Measurements from ENCODE around the gene FHL2.

FHL2 gene

DNA sequence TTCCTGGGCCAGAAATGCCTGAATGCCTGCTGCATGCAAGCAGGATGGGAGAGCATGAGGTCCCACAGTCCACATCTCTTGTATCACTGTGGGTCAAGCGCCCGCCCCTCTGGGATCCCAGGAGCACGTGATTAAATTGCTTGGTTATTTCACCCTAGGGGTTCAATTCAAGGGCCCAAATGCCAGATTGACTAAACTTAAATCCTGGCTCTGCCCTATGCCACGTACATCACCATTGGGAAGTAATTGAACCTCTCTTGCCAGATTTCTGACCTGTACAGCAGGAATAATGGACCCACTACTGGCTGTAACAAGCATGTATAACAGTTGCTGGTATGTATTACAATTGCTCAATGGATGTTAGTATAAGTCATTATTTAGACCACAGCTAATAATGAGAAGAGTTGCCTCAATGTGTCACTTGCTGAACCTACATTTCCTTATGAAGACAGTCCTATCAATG is 19.9 kb downstream of the FHL2 start:
- no peak for DNase-seq (ENCODE audit: low read depth)

DNA sequence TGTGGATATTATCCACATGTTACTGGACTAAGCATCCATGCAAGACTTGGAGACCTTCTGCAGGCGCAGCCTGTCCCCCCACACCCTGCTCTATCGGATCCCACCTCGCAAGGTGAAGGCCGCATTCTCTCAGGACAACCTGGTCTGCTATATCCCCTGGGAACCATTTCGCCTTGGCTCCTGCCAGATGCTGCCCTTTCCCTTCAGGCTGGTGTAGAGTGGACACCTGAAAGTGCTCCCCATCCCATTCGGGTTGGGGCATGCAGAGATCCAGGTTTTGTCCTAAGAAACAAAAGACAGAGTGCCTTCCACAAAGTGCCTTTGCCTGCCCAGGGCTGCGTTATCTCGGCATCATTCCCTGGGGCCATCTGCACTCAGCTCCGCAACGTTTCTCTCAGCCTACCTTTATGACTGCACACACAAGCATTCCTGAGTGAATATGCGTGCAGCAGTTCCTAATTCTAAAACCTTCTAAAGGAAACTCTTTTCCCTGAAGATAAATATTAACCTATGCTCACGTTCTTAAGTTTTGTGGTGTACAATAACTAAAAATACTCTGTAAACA is 20.5 kb downstream of the FHL2 start:
- DNase-seq (ENCODE audit: low read depth), result no peak

DNA sequence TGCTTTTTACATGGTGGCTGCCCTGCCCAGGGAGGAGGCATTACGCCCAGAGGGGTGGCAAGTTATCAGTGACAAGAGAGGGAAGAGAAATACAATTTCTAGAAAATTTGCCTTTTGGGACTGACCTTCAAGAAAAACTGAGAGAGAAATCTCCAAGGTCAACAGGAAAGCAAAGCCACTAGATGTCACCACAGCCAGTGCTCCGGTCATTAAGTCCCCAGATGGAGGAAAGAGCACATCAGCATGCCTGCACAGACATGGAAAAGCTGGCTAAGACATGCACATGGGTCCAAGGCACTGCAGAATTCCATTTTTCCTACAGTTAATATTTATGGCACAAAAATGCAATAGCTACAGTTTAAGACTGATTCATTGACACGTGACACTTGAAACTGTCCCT is 21.0 kb downstream of the FHL2 start:
- DNase-seq (ENCODE audit: low read depth), result no peak

DNA sequence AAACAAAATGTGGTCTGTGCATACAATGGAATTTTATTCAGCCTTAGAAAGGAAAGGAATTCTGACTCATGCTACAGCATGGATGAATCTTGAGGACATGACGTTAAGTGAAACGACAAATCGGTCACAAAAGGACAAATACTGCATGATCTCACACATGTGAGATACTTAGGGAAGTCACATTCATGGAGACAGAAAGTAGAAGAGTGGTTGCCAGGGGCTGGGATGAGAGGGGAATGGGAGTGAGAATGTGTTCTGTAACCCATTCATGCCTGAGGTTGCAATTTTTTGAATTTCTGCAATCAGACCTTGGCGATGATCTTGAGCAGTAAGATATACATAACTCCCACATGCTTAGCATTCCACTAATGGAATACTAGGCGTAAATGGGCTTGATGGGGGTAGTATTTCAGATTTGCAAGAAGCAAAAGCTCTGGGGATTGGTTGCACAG is 22.0 kb downstream of the FHL2 start:
- DNase-seq (ENCODE audit: low read depth), result no peak

DNA sequence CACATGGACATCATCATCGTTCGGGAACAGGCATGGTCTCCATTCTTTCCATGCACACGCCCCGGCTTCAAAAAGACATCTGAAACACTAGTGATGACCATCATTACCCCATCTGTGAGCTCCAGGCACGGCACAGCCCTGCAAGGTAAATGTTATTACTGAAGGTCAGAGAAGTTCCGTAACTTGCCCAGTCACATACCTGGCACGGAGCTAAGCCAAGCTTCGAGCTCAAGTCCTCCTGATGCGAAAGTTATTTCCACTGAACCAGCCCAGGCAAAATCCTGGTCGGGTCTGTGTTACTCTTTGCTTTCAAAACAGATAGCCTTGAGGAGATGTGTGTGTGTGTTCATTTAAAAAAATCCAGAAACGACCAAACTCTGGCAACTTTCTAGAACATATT is 22.8 kb downstream of the FHL2 start:
- no peak for DNase-seq (ENCODE audit: low read depth)

DNA sequence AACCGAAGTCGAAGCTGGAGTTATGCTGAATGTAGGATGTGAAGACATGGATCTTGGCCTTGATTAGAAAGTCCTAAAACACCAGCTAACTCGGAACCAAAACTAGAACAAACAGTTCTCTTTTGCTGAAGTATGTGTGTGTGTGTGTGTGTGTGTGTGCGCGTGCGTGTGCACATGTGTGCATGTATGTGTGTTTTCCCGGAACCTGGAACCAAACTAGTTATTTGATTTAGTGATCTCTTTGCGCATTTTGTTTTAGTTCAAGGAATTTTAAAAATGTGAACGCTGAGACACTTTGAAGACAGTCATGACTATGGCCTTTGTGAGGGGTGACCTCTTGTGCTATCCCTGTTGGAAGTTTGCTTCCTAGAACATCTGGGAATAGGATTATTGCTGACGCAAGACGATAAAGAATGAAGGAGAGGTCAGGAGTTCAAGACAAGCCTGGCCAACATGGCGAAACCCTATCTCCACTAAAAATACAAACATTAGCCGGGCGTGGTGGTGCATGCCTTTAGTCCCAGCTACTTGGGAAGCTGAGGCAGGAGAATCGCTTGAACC is 23.8 kb downstream of the FHL2 start:
- no peak for DNase-seq (ENCODE audit: low read depth)

DNA sequence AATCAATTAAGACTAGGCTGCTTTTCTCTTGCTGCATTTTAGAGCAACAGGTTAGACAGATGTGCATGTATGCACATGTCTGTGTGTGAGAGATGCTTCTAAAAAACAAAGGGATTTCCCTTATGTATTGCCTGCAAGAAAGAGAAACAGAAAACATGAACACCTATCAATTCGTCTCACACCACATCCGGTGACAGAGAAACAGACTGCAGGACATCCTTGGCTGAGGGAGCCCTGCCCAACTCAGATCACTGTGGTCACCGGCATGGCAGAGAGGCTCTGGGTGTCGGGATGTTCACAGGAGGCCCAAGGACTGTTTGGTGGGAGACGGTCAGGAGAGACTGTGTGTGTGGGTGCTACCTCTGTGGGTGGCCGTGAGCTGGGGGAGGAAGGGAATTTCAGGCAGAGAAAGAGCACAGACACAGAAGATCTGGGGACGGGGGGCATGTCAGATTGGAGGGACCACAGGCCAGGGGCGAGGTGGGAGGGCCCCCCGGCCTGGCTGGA is 24.9 kb downstream of the FHL2 start:
- DNase-seq (ENCODE audit: low read depth), result no peak

DNA sequence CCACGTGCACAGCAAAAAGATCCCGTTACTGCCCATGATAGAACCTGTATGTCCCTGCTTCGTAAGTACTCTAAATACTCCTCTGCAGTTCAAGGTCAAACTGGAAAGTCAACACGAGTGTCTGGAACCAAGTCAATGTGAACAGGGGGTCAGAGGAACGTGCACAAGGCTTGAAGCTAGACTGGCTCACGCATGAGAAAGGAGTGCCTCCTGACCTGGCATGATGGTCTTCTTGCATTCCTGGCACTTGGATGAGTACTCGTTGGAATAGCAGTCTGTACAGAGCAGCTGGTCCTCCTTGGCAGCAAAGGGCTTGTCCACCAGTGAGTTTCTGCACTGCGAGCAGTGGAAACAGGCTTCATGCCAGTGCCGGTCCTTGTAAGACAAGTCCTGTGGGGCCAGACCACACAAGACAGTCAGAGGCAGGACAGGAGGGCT is 25.5 kb downstream of the FHL2 start:
- no peak for DNase-seq (ENCODE audit: low read depth)

DNA sequence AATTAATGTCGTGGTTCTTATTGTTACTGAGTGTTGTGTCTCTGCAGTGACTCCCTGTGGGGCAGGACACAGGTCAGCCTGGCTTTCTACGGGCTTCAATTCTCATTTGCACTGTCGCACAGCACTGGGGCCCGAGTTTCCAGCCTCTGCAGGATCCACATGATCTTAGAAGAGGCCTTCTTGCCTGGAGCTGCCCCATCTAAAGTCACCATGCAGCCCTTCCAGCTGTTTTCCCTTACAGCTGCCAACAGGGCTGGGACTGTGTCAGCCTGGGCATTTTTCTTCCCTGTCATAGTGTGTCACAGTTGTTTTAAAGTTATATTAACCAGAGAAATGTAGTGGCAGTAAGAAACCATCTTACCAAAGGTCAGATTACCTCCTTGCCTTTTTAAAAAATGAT is 27.0 kb downstream of the FHL2 start:
- no peak for DNase-seq (ENCODE audit: low read depth)

DNA sequence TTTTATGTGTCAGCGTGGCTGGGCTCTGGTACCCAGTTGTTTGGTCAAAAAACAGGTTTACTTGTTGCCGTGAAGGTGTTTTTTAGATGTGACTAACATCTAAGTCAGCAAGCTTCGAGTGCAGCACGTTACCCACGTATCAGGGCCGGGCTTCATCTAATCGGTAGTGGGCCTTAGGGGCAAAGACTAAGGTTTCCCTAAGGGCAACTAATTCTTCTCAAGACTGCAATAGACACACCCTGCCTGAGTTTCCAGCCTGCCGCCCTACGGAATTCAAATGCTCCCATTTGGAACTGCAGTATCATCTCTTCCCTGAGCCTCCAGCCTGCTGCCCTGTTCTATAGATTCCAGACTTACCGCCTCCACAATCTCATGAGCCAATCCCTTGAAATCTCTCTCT is 27.7 kb downstream of the FHL2 start:
- DNase-seq (ENCODE audit: low read depth), result no peak

DNA sequence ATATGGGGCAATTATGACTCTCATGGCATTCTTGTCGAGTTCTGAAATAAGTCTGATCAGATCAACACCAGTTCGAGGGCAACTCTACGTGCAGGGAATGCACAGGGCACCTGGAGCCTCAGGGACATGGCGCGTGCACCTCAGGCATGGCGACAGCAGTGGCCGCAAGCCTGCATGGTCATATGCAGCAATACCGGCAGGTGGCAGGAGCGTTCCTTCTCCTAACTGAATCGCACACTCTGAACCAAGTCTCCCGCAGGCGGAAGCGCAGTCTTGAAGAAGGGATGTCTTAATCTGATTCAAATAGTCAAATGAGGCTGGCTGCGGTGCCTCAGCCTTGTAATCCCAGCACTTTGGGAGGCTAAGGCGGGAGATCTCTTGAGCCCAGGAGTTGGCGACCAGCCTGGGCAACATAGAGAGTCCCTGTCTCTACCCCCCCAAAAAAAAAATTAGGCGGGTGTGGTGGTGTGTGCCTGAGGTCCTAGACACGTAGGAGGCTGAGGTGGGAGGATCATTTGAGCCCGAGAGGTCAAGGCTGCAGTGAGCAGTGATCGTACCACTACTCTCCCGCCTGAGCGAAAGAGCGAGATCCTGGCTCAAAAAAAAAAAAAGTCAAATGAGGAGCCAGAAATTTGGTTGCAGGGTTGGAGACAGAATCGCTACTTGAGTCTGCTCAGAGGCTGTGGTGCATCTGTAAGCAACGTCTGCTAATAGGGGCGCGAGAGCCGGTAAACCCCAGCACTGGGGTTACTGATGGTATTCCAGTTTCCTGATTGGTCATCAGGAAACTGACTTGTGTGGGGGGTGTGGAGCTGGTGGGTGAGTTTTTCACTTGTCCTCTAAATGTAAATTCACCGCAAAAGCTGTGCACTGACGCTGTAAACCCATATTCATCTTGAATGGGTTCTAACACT is 28.8 kb downstream of the FHL2 start:
- DNase-seq (ENCODE audit: low read depth), result peak; percentile 62

DNA sequence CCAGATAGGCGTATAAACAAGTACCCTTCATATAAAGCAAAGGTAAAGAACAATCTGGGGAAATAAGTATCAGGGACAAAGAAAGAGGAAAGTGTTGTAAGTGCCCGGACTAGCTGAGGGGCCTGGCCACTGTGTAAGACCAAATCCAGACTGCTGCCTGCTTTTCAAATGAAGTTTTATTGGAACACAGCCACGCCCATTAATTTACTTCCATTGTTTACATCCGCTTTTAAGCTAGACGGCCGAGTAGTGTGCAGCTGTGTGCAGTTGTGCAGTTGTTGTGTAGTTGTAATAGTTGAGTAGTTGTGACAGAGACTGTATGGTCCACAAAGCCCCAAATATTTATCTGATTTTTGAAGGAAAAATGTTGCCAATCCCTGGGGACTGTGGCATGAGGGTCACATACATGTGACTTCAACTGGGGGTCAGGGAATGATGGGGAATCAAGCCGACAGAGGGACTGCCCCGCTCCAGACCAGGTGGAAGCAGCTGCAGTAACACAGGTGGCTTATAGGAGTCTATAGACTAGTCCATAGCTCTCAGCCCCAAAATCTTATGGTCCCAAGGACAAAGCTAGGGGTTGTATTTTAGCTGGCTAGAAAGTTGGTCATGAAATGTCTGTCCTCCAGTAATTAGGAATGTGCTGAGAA is 30.0 kb downstream of the FHL2 start:
- no peak for DNase-seq (ENCODE audit: low read depth)

DNA sequence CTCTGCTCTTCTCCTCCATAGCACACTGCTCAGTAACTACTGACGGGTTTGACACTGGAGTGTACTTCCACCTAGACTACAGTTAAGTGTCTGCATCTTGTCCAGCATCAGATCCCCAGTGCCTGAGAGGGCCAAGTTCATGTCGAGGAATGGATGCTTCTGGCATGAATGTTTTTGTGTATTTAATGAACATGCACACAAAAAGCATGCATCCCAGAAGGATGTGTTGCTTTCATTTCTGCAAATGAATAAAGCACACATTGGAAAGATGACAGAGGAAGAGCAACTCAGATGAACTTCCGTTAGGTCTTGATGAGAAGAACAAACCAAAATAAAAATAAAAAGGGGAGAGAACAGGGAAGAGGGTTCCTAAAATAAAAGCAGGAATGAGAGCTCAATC is 33.6 kb downstream of the FHL2 start:
- no peak for DNase-seq (ENCODE audit: low read depth)

DNA sequence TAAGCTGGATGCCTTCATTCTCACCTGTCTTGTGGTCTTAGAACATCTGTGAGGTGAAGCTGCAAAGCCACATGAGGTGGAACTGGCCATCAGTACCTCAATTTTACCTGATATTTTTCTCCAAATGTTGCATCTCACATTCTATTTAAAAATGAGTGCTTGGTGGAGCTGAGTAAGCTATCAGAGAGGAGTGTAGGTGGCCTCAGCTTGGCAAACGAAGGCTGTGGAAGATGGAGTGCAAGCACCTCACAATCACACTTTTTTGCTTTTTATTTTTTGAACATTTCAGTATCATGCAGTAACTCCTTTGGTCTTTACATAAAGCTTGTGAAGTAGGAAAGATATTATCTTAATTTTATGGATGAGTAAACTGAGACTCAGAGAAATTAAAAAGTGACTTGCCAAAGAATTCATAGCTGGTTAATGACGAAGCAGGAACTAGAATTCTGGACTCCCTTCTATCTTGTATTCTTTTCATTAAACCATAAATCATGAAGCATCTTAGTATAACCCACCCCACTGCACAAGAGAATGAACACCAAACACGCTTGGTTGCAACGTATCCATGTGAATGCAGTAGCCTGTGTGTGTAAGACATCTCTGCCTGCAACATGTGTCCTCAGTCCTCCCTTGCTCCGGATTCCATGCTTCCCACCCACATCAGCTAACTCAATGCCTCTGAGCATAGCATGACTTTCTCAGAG is 34.3 kb downstream of the FHL2 start:
- no peak for DNase-seq (ENCODE audit: low read depth)

DNA sequence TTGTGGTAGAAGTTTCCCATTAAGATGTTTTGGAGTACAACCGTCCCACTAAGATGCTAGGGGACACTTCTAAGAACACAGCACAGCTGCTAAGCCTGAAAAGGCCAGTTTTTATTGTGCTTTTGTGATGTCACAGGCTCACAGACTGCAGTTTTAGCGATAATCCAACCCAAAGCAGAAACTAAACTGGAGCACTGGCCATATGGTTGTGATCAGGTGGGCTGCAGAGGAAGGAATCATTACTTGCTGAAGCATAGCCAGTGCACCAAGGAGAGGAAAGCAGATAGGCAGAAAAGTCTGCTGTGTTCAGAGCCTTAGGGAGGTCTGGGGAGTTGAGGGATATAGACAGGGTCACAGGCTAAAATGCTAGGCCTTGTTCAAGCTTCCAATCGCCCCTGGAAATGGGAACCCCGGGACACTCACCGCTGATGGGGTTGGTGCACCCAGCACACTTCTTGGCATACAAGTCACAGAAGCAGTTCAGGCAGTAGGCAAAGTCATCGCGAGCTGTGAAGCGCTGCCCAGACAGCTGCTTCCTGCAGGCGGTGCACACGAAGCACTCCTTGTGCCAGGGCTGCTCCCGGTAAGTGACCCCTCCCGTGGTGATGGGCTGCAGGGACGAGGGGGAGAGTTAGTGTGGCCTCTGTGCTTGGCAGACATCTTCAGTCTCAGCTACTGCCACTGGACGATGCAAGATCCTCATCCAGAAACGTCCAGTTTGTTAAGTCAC is 35.8 kb downstream of the FHL2 start:
- DNase-seq (ENCODE audit: low read depth), result no peak

DNA sequence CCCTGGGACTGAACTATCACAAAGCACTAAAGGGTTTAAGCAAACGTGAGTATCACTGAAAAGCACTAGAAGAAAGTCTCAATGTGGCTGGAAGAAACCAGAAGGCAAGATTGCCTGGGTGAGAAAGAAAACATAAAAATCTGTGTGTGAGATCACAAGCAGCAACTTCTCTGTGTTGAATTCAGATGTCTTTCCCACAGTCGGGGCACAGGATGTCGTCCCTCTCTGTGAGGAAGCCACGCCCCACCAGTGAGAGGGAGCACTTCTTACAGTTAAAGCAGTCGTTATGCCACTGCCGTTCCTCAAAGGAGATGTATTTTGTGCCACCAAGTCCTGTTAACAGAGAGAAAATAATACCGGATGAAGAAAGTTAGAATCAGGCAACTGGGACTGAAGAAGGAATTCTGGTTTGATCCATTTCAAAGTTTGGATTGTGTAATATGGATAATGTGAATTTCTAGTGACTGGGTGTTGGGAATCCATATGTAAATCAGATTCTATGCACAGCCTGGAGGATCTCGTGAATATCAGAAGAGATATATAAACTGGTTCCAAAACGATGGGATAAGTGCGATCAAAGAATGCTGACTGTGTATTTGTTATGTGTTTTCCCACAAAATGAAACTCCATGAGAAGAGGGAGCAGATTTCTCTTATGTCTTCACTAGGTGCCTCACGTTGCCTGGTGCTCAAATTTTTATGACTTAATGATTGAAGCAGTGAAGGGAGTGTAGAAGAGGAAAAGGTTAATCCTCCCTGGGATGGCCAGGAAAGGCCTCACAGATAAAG is 37.6 kb downstream of the FHL2 start:
- DNase-seq (ENCODE audit: low read depth), result no peak

DNA sequence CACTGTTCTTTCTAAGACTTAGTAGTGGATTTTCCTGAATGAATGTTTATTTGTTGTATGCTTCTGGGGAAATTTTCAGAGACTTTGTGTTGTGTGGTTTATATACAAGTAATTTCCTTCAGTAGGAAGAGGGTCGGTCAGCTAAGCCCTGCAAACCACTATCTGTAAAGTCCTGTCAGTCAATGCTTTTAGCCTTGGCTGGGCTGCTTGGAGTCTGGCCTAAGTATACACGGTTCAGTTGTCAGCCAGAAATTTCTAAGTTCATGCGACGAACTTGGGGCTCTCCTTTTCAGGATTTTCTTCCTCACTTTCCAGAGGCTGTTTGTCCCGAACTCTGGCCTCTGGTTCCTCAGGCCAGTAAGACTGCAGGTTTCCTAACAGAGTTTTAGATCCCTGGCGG is 40.3 kb downstream of the FHL2 start:
- no peak for DNase-seq (ENCODE audit: low read depth)

DNA sequence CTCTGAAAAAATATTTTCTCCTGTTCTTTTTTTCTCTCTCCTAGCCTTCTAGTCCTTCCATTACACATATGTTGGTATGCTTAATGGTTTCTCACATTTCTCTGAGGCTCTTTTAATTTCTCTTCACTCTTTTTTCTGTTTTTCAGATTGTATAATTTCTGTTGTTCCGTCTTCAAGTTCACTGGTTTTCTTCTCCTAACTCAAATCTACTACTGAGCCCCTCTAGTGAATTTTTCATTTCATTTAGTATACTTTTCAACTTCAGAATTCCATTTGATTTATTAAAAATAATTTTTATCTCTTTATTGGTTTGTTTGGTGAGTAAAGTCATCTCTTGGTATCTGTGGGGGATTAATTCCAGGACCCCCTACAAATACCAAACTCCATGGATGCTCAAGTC is 41.7 kb downstream of the FHL2 start:
- DNase-seq (ENCODE audit: low read depth), result no peak

DNA sequence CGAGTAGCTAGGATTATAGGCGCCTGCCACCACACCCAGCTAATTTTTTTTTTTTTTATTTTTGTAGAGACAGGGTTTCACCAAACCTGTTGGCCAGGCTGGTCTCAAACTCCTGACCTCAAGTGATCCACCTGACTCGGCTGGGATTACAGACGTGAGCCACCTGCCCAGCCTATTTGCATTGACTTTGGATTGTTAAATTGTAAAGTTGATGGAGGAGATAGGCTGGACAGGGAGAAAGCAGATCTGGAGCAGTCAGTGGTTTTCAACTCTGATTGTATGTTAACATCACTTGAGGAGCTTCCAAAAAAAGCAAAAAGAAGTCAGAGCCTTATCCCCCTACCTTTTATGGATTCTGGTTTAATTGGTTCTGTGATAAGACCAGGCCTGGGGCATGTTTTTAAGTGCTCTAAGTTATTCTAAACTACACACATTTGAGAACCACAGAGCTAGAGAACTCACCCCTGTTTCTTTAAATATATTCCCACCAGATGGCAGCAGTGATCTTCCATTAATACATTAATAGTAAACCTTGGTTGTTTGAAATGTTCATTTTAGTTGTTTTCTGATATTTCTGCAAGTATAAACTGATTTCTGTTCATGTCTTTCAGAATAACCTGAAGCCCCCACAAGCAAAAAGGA is 54.0 kb downstream of the FHL2 start:
- no peak for DNase-seq (ENCODE audit: low read depth)

DNA sequence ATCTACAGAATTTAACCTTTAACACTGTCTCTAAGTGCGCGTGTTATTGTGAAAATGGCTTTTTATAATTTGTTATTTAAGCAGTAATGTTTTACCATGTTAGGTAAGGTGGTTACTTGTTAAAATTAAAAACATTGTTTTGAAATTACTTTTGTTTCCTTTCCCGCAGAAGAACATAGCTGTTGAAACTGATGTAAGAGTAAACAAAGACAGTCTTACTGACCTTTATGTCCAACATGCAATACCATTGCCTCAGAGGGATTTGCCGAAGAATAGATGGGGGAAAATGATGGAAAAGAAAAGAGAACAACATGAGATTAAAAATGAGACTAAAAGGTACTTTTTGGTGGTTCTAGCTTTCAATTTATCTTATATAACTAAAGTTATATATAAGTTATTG is 59.4 kb downstream of the FHL2 start:
- no peak for DNase-seq (ENCODE audit: low read depth)

All from stimulated activated CD8-positive, alpha-beta memory T cell treated with anti-CD3 and anti-CD28 coated beads, Interleukin-12 subunit alpha, Interleukin-12 subunit beta, amount 100 ng/mL, for 4 hours (primary cell).